Esophagus squamous epithelium (tissue), 5 donors: Measurements from ENCODE around the gene SHISAL2A. TPM values are rescaled to one million over a fixed set of nuclear protein-coding genes. Genes with fewer than 3 reads are reported as not detected.

Source experiments
- DNase-seq: peaks from one replicate; lab custom pipeline; 2025; lab: John Stamatoyannopoulos, UW
- H3K27ac ChIP-seq, 4 donors: fragments of 200-600 bp; sonication (generic); one replicate each; pipeline ENCODE4 v1.5.1; 2016 to 2019; ENCODE audit warnings: mild to moderate bottlenecking in 1 of 4
- H3K27me3 ChIP-seq, 4 donors: fragments of 200-600 bp; sonication (generic); 1 replicate in 3 of 4; 2 replicates in 1 of 4; pipeline versions ENCODE4 v1.5.1 to v1.6.0; 2017 to 2021; ENCODE audit warnings: antibody characterized with exemption in 1 of 4
- H3K36me3 ChIP-seq, 3 donors: fragments of 200-600 bp; sonication (generic); one replicate each; pipeline ENCODE4 v1.5.1; 2016 to 2019
- H3K4me1 ChIP-seq, 3 donors: fragments of 200-600 bp; sonication (generic); one replicate each; pipeline ENCODE4 v1.5.1; 2017 to 2019
- H3K4me3 ChIP-seq, 4 donors: fragments of 200-600 bp; sonication (generic); 1 replicate in 3 of 4; 2 replicates in 1 of 4; pipeline ENCODE4 v1.5.1; 2016 to 2019; ENCODE audit warnings: mild to moderate bottlenecking in 2 of 4, moderate library complexity in 1 of 4
- H3K9me3 ChIP-seq, 3 donors: fragments of 200-600 bp; sonication (generic); one replicate each; pipeline ENCODE4 v1.5.1; 2016 to 2019
- CTCF ChIP-seq, 6 experiments: fragments of 450-650 bp in 4 of 6; fragments of 200-600 bp in 2 of 6; sonication (generic) in 2 of 6; IDR thresholded peaks; one replicate each; pipeline ENCODE4 v1.5.1; 2016 to 2019; ENCODE audit warnings: antibody characterized with exemption in 6 of 6, mild to moderate bottlenecking in 4 of 6, moderate library complexity in 4 of 6
- POLR2A ChIP-seq, 4 donors: fragments of 450-650 bp; IDR thresholded peaks; one replicate each; pipeline ENCODE4 v1.6.1; 2017; ENCODE audit warnings: antibody characterized with exemption in 4 of 4, mild to moderate bottlenecking in 4 of 4, moderate library complexity in 3 of 4
- WGBS, 2 donors: methylation state at CpG; one replicate each; pipeline ENCODE4 v1.1.5; 2018; 5-methylcytosine and 5-hydroxymethylcytosine counted together
- intact Hi-C: fragments of 100-400 bp; cut with DNase I; formaldehyde crosslinking; loops from one replicate; pipeline ENCODE4 v1.15.0; 2022
- total RNA-seq, 4 donors: library from RNA; depleted of rRNA; stranded (reverse); fragments of >200 nt; gene quantifications; one replicate each; pipeline ENCODE4 v1.1.0, GENCODE V29; 2016
- donor health status: DM: yes; HTN: yes; CAD: no.

The SHISAL2A gene
- total RNA-seq, 4 donors from 2014 or later, result 1.7 TPM; not detected in 3

DNA sequence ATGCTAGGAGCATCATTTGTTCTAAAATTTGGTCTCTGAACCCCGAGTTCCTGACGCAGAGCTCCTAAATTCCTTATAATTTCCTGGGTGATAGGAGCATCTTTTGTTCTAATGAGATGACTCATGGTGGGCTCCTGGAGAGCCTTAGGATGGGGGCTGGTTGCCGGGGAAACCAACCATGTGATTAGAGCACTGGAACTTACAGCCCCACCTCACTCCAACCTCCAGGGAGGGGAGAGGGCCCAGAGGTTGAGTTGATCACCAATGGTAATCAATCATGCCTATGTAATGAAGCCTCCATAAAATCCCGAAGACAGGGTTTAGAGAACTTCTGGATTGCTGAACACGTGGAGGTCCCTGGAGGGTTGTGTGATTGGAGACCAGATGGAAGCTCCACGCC, 7.7 kb downstream of the SHISAL2A start:
- no peaks in the 10 kb centered on the region for H3K9me3 ChIP-seq
- H3K36me3 ChIP-seq, result no peaks in the 10 kb centered on the region
- intact Hi-C loops, result no loop called here
- no peak overlapping the region for H3K4me3 ChIP-seq
- H3K27ac ChIP-seq, result no peak overlapping the region
- peaks cover 0 to 9% (median 6%) of the 10 kb centered on the region in 3 donors for H3K4me1 ChIP-seq
- DNase-seq, result no peak
- no peak for TF ChIP-seq CTCF (IDR thresholded peaks at IDR 0.05)
- no peak for TF ChIP-seq POLR2A (IDR thresholded peaks at IDR 0.05)
- 92 to 94% methylated on average over 6 of the region's 6 CpGs for WGBS, 2 donors
- H3K27me3 ChIP-seq, result peaks cover 0 to 3% (median 0%) of the 10 kb centered on the region in 4 donors

GRCh38 chr1:52641307-52641706, 8.3 kb downstream of the SHISAL2A start:
- 63 to 93% methylated on average over 4 of the region's 4 CpGs for whole genome bisulfite sequencing, 2 donors

DNA sequence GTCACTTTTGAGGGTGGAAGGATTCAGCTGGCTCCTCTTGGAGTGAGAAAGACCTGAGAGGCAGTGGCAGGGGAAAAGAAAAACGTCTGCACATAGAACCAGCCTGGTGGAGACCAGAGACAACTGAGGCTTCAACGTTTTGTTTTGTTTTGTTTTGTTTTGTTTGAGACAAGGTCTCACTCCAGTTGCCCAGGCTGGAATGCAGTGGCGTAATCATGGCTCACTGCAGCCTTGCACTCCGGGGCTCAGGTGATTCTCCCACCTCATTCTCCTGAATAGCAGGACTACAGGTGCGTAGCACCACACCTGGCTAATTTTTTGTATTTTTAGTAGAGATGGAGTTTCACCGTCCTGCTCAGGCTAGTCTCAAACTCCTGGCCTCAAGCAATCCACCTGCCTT, 12.3 kb downstream of the SHISAL2A start:
- WGBS, 2 donors, result 74 to 75% methylated on average over 6 of the region's 6 CpGs
- Histone ChIP-seq H3K27ac (no peak overlapping the region), H3K9me3 (no peaks in the 10 kb centered on the region), H3K4me3 (no peak overlapping the region), H3K36me3 (no peaks in the 10 kb centered on the region), H3K27me3 (no peaks in the 10 kb centered on the region), H3K4me1 (no peaks in the 10 kb centered on the region)
- intact Hi-C loops, result no loop called here
- TF ChIP-seq POLR2A (IDR thresholded peaks at IDR 0.05), result no peak
- DNase-seq, result no peak

More at GRCh38 chr1:52641307-52641706, 8.3 kb downstream of the SHISAL2A start:
- Histone ChIP-seq H3K9me3 (no peaks in the 10 kb centered on the region), H3K27me3 (peaks cover 0 to 3% (median 0%) of the 10 kb centered on the region in 4 donors), H3K4me3 (no peak overlapping the region), H3K27ac (no peak overlapping the region), H3K4me1 (peaks cover 0 to 8% (median 6%) of the 10 kb centered on the region in 3 donors), H3K36me3 (no peaks in the 10 kb centered on the region)
- DNase-seq, result no peak
- TF ChIP-seq CTCF (IDR thresholded peaks at IDR 0.05), result no peak
- intact Hi-C loops, result no loop called here

DNA sequence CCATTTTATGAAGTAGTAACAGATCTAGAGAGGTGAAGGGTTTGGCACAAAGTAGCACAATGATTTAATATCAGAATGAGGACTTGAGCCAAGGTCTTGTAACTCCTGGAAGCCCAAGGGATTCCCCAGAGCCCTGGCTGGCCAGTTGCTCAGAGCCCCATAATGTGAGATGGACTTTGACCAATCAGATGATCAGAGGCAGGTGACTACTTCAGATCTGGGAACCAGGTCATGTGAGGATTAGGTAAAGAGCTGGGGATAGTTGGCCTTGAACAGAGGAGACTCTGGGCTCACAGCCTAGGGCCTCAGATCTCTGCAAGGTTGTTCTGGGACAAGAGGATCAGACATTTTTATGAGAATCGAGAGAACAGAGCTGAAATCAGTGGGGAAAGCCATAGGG, 18.9 kb downstream of the SHISAL2A start:
- DNase-seq, result no peak
- Histone ChIP-seq H3K27me3 (no peaks in the 10 kb centered on the region), H3K36me3 (no peaks in the 10 kb centered on the region)

GRCh38 chr1:52653207-52653849, 20.4 kb downstream of the SHISAL2A start:
- Histone ChIP-seq H3K36me3 (no peaks in the 10 kb centered on the region), H3K27ac (no peak overlapping the region), H3K4me3 (no peak overlapping the region), H3K9me3 (no peaks in the 10 kb centered on the region), H3K4me1 (no peaks in the 10 kb centered on the region), H3K27me3 (no peaks in the 10 kb centered on the region)
- intact Hi-C loops, result no loop called here
- 86 to 94% methylated on average over 5 of the region's 5 CpGs for WGBS, 2 donors
- TF ChIP-seq POLR2A (IDR thresholded peaks at IDR 0.05) (no peak), CTCF (IDR thresholded peaks at IDR 0.05) (no peak)
- no peak for DNase-seq

More for the DNA sequence above, 18.9 kb downstream of the SHISAL2A start:
- no peak overlapping the region for H3K27ac ChIP-seq
- no peaks in the 10 kb centered on the region for H3K9me3 ChIP-seq
- intact Hi-C loops, result no loop called here
- TF ChIP-seq POLR2A (IDR thresholded peaks at IDR 0.05) (no peak), CTCF (IDR thresholded peaks at IDR 0.05) (no peak)
- no peak overlapping the region for H3K4me3 ChIP-seq
- WGBS, 2 donors, result 64 to 100% methylated on average over 1 of the region's 1 CpG
- no peaks in the 10 kb centered on the region for H3K4me1 ChIP-seq
